ENCODE data around the gene ERV3-1. TPM values are rescaled to one million over a fixed set of nuclear protein-coding genes. Genes with fewer than 3 reads are reported as not detected.
"Not testable (repeated sequence)": the region's sequence is repeated elsewhere in the genome, so short reads cannot be mapped to it uniquely, and the experiment has no call there.

The ERV3-1 gene
- polyA plus RNA-seq, 1 donor from 2014 or later = 13.9 TPM

- H3K4me3 Mint-ChIP-seq, H3K4me1 Mint-ChIP-seq, H3K9me3 Mint-ChIP-seq, H3K27ac Mint-ChIP-seq, H3K36me3 Mint-ChIP-seq, H3K27me3 Mint-ChIP-seq: not testable (repeated sequence)
These were observed 14.5 kb upstream of the ERV3-1 start for GRCh38 chr7:65020978-65021377.

DNA sequence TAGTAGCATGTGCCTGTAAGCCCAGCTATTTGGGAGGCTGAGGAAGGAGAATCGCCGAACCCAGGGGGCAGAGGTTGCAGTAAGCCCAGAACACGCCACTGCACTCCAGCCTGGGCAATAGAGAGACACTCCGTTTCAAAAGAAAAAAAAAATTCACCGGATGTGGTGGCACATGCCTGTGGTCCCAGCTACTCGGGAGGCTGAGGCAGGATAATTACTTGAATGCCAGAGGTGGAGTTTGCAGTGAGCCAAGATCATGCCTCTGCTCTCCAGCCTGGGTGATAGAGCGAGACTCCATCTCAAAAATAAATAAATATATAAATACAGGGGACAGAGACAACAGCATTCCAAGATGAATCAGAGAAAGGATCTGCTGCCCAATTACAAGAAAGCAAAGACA, 3.4 kb upstream of the ERV3-1 start:
- not testable (repeated sequence) for H3K27me3 Mint-ChIP-seq, H3K4me3 Mint-ChIP-seq, H3K9me3 Mint-ChIP-seq, H3K36me3 Mint-ChIP-seq, H3K27ac Mint-ChIP-seq
- peaks cover 15 to 17% (median 15%) of the 10 kb centered on the region in 3 donors for H3K4me1 Mint-ChIP-seq

GRCh38 chr7:65009394-65009793, 2.9 kb upstream of the ERV3-1 start:
- H3K4me1 Mint-ChIP-seq = peaks cover 19 to 22% (median 20%) of the 10 kb centered on the region in 3 donors
- not testable (repeated sequence) for H3K4me3 Mint-ChIP-seq, H3K27me3 Mint-ChIP-seq, H3K27ac Mint-ChIP-seq, H3K9me3 Mint-ChIP-seq, H3K36me3 Mint-ChIP-seq

DNA sequence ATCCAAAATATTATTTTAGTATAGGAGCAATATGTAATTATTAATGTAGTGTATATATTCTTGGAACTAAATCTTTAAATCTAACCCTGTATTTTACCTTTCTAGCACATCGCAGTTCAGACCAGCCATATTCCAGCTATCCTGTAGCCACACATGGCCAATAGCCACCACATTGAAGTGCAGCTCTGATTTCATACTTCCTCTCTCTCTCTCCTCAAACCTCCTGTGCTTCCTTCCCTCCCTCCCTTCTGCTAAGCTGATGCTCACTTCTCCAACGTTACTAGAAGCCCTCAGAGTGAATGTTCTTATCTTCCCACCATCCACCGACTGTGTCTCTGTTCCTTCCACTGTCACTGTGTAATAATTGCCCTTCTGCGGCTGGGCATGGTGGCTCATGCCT, 549 bp upstream of the ERV3-1 start:
- peaks cover 0 to 11% (median 9%) of the 10 kb centered on the region in 3 donors for H3K9me3 Mint-ChIP-seq
- peak overlapping the region; percentile 73 to 95 (median 88) for H3K27ac Mint-ChIP-seq
- peaks cover 14% of the 10 kb centered on the region for H3K36me3 Mint-ChIP-seq
- H3K4me1 Mint-ChIP-seq = peaks cover 27 to 30% (median 28%) of the 10 kb centered on the region in 3 donors
- H3K27me3 Mint-ChIP-seq = not testable (repeated sequence)
- peak overlapping the region; percentile 96 to 99 (median 98) for H3K4me3 Mint-ChIP-seq

DNA sequence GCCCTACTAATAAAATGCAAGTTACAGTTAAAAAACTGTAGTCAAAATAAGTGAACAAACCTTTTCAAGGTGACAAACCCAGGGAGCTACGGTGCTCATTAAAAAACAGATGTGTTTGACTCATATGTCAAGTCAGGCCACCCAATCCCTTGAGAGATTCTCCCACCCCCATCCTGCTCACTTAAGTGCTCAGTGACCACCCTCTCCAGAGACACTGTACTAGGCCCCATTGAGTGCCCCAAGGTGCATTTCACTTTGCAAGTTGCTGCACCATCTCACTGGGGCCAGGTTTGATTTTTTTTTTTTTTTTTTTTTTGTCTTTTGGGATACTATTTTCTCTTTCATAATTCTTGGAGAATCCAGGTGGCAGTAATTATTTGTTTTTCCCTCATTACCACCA, 1.9 kb downstream of the ERV3-1 start:
- Mint-ChIP-seq H3K9me3 (peaks cover 3 to 24% (median 20%) of the 10 kb centered on the region in 3 donors), H3K36me3 (peaks cover 27% of the 10 kb centered on the region)

DNA sequence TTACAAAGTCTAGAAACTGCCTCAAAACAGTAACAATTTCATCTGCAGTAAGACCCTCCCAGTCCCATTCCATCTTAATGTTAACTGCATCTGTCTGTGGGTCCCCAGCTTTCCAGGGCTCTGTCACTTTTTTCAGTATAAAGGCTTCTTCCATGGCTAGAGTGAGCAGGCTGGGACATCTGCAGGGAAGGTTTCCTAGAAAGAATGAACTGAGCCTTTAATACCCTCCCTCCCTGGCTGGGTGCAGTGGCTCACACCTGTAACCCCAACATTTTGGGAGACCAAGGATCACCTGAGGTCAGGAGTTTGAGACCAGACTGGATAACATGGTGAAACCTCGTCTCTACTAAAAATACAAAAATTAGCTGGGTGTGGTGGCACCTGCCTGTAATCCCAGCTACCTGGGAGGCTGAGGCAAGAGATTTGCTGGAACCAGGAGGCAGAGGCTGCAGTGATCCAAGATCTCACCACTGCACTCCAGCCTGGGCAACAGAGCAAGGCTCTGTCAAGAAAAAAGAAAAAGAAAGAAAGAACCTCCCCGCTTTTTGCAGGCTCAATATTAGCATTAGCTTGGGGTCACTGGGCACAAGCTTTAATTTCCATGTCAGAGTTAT, 3.4 kb downstream of the ERV3-1 start:
- H3K4me1 Mint-ChIP-seq = peaks cover 38 to 51% (median 49%) of the 10 kb centered on the region in 3 donors
- peaks cover 36% of the 10 kb centered on the region for H3K36me3 Mint-ChIP-seq
- H3K4me3 Mint-ChIP-seq = peak overlapping the region in 1 of 4 donors; percentile 81
- no peaks in the 10 kb centered on the region for H3K27me3 Mint-ChIP-seq
- H3K9me3 Mint-ChIP-seq = peaks cover 7 to 36% (median 29%) of the 10 kb centered on the region in 3 donors
- peak overlapping the region in 2 of 3 donors; percentile 50 to 71 for H3K27ac Mint-ChIP-seq

More for the DNA sequence above, 1.9 kb downstream of the ERV3-1 start:
- Mint-ChIP-seq H3K27ac (peak overlapping the region in 1 of 3 donors; percentile 51), H3K4me1 (peaks cover 36 to 46% (median 46%) of the 10 kb centered on the region in 3 donors), H3K4me3 (peak overlapping the region; percentile 96 to 99 (median 98)), H3K27me3 (no peaks in the 10 kb centered on the region)

GRCh38 chr7:65001291-65001814, 5.1 kb downstream of the ERV3-1 start:
- H3K27ac Mint-ChIP-seq = peak overlapping the region in 1 of 3 donors; percentile 56
- H3K9me3 Mint-ChIP-seq = peaks cover 7 to 47% (median 36%) of the 10 kb centered on the region in 3 donors
- no peaks in the 10 kb centered on the region for H3K27me3 Mint-ChIP-seq
- H3K36me3 Mint-ChIP-seq = peaks cover 36% of the 10 kb centered on the region
- peak overlapping the region in 1 of 4 donors; percentile 21 for H3K4me3 Mint-ChIP-seq
- peaks cover 31 to 49% (median 48%) of the 10 kb centered on the region in 3 donors for H3K4me1 Mint-ChIP-seq

DNA sequence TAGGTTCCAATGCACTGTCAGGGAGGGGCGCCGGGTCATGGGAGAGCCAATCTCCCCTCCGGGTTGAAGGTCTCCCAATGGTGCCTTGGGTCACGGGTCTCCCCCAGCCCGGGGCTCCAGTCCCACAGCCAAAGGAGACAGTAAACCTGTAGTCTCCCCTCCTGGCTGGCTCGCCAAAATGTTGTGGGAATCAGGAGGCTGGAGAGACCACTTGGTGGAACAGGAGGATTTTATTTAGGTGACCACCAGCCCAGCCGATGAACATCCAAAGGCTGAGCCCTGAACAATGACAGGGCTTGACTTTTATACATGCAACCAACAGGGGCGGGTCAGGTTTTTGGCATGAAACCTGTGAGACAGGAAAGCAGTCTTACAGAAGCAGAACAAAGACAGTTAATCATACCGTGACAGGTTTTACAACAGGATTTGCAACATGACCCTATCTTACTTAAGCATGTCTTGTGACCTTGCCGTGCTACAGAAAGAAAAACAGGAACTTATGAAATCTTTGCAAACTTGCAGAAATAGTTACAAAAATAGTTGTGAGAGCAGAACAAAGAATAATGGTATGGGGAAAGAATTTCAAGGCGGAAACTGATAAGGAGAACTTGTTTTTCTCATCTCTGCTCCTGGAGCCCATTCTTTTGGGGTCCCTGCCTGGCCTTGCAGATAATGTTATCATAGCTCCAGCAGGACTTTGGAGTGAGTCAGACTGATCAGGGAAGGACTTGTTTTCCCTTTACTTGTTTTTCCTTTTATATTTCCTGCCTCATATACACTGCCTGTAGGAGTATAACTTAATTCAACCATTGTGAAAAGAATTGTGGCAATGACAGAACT, 7.1 kb downstream of the ERV3-1 start:
- Mint-ChIP-seq H3K9me3 (peaks cover 7 to 55% (median 41%) of the 10 kb centered on the region in 3 donors), H3K4me3 (peak overlapping the region; percentile 2 to 63 (median 8)), H3K27me3 (no peaks in the 10 kb centered on the region), H3K27ac (peak overlapping the region in 2 of 3 donors; percentile 14 to 72), H3K36me3 (peaks cover 32% of the 10 kb centered on the region), H3K4me1 (peaks cover 18 to 33% (median 33%) of the 10 kb centered on the region in 3 donors)

GRCh38 chr7:64998865-64999164, 7.7 kb downstream of the ERV3-1 start:
- Mint-ChIP-seq H3K36me3 (peaks cover 30% of the 10 kb centered on the region), H3K27ac (peak overlapping the region in 1 of 3 donors; percentile 72), H3K9me3 (peaks cover 7 to 61% (median 41%) of the 10 kb centered on the region in 3 donors), H3K4me3 (peak overlapping the region in 1 of 4 donors; percentile 75), H3K4me1 (peaks cover 16 to 30% (median 30%) of the 10 kb centered on the region in 3 donors), H3K27me3 (no peaks in the 10 kb centered on the region)

- Mint-ChIP-seq H3K27me3 (no peaks in the 10 kb centered on the region), H3K4me1 (peaks cover 14 to 27% (median 26%) of the 10 kb centered on the region in 3 donors), H3K9me3 (peaks cover 7 to 57% (median 37%) of the 10 kb centered on the region in 3 donors), H3K27ac (no peak overlapping the region), H3K4me3 (peak overlapping the region in 1 of 4 donors; percentile 29), H3K36me3 (peaks cover 28% of the 10 kb centered on the region)
These were observed 8.5 kb downstream of the ERV3-1 start for GRCh38 chr7:64997927-64998391.

DNA sequence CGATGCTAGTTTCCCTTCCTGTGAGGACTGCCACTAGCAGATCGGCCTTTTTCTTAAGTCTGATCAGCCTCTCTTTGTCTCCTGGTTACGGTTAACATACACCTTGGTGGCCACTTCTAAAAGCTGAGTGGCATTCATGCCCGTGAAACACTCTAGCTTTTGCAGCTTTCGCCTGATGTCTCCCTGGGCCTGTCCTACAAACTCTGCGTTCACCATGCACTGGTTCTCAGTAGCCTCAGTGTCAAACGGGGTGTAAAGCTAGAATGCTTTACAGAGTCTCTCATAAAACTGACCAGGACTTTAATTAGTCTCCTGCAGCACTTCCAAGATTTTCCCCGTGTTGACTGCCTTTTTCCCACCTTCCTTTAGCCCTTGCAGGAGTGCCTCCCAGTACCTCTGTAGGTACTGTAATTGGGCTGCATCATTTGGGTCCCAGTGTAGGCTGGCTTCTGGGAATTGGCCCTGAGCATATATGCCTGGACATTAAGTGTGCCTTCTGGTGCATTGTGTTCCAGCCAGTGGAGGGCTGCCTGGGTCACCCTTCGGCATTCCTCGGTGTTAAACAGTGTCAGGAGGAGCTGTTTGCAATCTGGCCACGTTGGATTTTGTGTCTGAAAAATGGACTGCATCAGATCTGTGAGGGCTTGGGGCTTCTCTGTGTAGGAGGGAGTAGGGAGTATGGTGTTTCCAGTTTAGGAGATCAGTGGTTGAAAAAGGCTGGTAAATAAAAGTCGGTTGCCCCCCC, 9.2 kb downstream of the ERV3-1 start:
- H3K4me1 Mint-ChIP-seq = peaks cover 11 to 27% (median 23%) of the 10 kb centered on the region in 3 donors
- no peak overlapping the region for H3K27ac Mint-ChIP-seq
- H3K9me3 Mint-ChIP-seq = peaks cover 7 to 58% (median 37%) of the 10 kb centered on the region in 3 donors
- H3K4me3 Mint-ChIP-seq = no peak overlapping the region
- H3K27me3 Mint-ChIP-seq = no peaks in the 10 kb centered on the region
- peaks cover 31% of the 10 kb centered on the region for H3K36me3 Mint-ChIP-seq

- no peaks in the 10 kb centered on the region for H3K27me3 Mint-ChIP-seq
- H3K4me3 Mint-ChIP-seq = no peak overlapping the region
- H3K36me3 Mint-ChIP-seq = peaks cover 24% of the 10 kb centered on the region
- peaks cover 10 to 19% (median 17%) of the 10 kb centered on the region in 3 donors for H3K4me1 Mint-ChIP-seq
- peak overlapping the region in 1 of 3 donors; percentile 13 for H3K27ac Mint-ChIP-seq
- peaks cover 7 to 63% (median 38%) of the 10 kb centered on the region in 3 donors for H3K9me3 Mint-ChIP-seq
These were observed 10.2 kb downstream of the ERV3-1 start for GRCh38 chr7:64996305-64996704.

- Mint-ChIP-seq H3K27ac (no peak overlapping the region), H3K27me3 (no peaks in the 10 kb centered on the region), H3K36me3 (peaks cover 14% of the 10 kb centered on the region), H3K9me3 (peaks cover 6 to 67% (median 45%) of the 10 kb centered on the region in 3 donors), H3K4me1 (peaks cover 0 to 5% (median 4%) of the 10 kb centered on the region in 3 donors), H3K4me3 (no peak overlapping the region)
These were observed 12.6 kb downstream of the ERV3-1 start for GRCh38 chr7:64993901-64994300.

DNA sequence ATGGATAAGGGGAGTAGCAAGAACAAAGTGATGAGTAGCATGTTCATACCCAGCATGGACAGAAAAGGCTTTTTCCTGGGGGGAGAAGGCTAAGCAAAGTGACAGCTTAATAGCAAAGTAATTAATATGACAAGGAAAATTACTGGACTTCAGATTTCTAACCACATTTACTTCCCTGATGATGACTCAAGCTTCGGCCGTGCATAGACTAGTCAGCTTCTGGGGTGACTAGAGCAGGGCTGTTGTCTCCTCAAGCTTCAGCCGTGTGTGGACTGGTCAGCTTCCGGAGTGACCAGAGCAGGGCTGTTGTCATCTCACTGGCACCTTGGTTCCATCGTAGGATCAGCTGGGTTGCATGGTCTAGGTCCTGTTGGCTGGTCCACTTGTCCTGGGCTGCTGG, 13.5 kb downstream of the ERV3-1 start:
- H3K4me3 Mint-ChIP-seq = no peak overlapping the region

More for the DNA sequence above, 13.5 kb downstream of the ERV3-1 start:
- Mint-ChIP-seq H3K27ac (no peak overlapping the region), H3K4me1 (peaks cover 2 to 10% (median 4%) of the 10 kb centered on the region in 3 donors), H3K9me3 (peaks cover 6 to 68% (median 45%) of the 10 kb centered on the region in 3 donors), H3K36me3 (peaks cover 15% of the 10 kb centered on the region), H3K27me3 (no peaks in the 10 kb centered on the region)

Measured in IgD-negative memory B cell (primary cell).